Measurements from ENCODE around the gene TARBP1.

DNA sequence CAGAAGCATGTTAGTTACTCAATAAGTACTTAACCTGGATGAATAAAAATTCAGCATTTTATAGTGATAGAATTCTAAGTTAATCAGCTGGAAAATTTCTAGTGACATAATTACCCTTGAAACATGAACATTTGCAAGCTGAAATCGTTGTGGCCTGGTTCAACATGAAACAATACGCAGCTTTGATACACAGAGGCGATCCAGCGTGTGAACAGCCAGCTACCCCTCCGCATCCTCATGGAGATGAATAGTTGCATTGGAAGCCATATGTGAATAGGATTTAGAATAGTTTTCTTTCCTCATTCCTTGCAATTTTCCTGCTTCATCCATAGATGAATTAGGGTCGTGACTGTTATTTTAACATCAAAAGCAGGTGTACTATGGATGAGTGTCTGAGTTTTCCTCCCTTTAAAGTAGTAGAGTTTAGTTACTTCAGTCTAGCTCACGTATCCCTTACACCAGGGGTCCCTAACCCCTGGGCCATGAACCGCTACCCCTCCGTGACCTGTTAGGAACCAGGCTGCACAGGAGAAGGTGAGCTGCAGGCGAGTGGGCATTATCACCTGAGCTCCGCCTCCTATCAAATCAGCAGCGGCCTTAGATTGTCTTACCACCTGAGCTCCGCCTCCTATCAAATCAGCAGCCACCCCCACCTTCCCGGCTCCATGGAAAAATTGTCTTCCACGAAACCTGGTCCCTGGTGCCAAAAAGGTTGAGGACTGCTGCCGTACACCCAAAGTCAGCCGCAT lies 6.2 kb upstream of the TARBP1 start:
- TF ChIP-seq, protein P1, sequence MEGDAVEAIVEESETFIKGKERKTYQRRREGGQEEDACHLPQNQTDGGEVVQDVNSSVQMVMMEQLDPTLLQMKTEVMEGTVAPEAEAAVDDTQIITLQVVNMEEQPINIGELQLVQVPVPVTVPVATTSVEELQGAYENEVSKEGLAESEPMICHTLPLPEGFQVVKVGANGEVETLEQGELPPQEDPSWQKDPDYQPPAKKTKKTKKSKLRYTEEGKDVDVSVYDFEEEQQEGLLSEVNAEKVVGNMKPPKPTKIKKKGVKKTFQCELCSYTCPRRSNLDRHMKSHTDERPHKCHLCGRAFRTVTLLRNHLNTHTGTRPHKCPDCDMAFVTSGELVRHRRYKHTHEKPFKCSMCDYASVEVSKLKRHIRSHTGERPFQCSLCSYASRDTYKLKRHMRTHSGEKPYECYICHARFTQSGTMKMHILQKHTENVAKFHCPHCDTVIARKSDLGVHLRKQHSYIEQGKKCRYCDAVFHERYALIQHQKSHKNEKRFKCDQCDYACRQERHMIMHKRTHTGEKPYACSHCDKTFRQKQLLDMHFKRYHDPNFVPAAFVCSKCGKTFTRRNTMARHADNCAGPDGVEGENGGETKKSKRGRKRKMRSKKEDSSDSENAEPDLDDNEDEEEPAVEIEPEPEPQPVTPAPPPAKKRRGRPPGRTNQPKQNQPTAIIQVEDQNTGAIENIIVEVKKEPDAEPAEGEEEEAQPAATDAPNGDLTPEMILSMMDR (IDR thresholded peaks at IDR 0.05 in 4 of 5, conservative IDR thresholded peaks at IDR 0.05 in 1 of 5): no peak
- no peak for TF ChIP-seq POLR2A (IDR thresholded peaks at IDR 0.05)

Measured in gastrocnemius medialis (tissue), 4 donors.